ENCODE data around the gene NFATC1. TPM values are rescaled to one million over a fixed set of nuclear protein-coding genes. Genes with fewer than 3 reads are reported as not detected.

The NFATC1 gene
- total RNA-seq, 6 donors from 2014 or later, result 13.6 to 39.5 (median 20.3) TPM

DNA sequence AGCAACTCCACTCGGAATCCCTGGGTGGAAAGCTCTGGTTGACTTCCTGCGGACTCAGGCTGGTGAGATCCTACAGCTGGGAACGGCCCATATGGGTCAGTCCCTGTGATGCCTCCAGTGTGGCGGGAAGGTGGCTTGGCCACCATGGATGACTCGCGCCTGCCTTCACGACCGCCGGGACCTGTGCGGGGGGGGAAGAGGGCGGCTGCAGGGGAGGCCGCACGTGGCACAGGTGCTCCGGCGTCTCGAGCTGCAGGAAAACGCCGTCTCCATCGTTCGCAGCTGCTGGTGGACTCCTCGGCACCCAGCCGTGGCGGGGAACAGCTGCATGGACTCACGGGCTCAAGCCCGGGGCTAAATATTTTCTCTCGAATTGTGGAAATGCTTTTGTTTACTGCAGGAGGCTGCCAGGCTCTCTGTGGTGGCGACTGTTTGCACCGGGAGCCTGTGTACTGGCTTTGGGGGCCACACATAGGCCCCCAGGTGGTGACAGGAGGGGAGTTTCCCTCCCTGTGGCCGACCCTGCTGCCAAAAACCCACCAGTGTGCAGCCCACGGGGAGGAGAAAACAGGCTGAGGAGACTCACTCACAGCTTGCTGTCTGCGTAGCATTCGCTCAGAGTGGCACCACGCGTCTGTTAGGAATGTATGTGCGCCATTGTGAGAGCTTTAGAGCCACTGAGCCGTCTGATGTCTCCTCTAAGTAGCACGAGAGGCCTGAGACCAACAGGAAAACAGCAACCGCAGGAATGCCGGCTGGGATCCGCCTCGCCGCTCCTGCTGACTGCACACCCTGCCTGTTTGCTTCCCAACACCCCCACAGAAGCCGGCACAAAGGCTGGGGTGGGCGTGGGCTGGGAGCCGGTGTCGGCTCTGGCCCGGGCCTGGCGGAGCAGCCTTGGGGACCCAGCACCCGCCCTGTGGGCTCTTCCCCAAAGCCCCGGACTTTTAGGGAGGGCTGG is 89.2 kb downstream of the NFATC1 start:
- Histone ChIP-seq H3K36me3 (peaks cover 4 to 49% (median 23%) of the 10 kb centered on the region in 4 donors), H3K9me3 (no peaks in the 10 kb centered on the region), H3K4me1 (peaks cover 0 to 8% (median 0%) of the 10 kb centered on the region in 4 donors), H3K4me3 (no peak overlapping the region), H3K27ac (no peak overlapping the region), H3K27me3 (no peaks in the 10 kb centered on the region)
- peak in 1 of 2 donors; percentile 79 for DNase-seq
- peak; percentile 21 to 77 for ATAC-seq (ENCODE audit: low FRiP score in 2 of 2)
- WGBS, 2 donors, result 72 to 92% methylated on average over 19 to 49 of the region's 50 CpGs
- TF ChIP-seq CTCF (IDR thresholded peaks at IDR 0.05), result no peak

- TF ChIP-seq CTCF (IDR thresholded peaks at IDR 0.05) (no peak), EP300 (IDR thresholded peaks at IDR 0.05) (no peak), POLR2A (IDR thresholded peaks at IDR 0.05) (no peak), POLR2AphosphoS5 (IDR thresholded peaks at IDR 0.05) (no peak)
- H3K4me1 ChIP-seq, result peaks cover 0 to 8% (median 0%) of the 10 kb centered on the region in 4 donors
- 88 to 91% methylated on average over 16 of the region's 16 CpGs for WGBS, 2 donors
- no peaks in the 10 kb centered on the region for H3K9me3 ChIP-seq
- DNase-seq, result no peak
- peak in 1 of 2 donors; percentile 65 for ATAC-seq (ENCODE audit: low FRiP score in 2 of 2)
- no peak overlapping the region for H3K4me3 ChIP-seq
- H3K27me3 ChIP-seq, result no peaks in the 10 kb centered on the region
- H3K27ac ChIP-seq, result no peak overlapping the region
- H3K36me3 ChIP-seq, result peaks cover 4 to 49% (median 23%) of the 10 kb centered on the region in 4 donors
Measured at GRCh38 chr18:79485788-79486355, 90.1 kb downstream of the NFATC1 start.

- no peaks in the 10 kb centered on the region for H3K27me3 ChIP-seq
- DNase-seq (peak in 1 of 2 donors; percentile 84), ATAC-seq (ENCODE audit: low FRiP score in 2 of 2) (peak in 1 of 2 donors; percentile 1)
- H3K9me3 ChIP-seq, result no peaks in the 10 kb centered on the region
- H3K4me3 ChIP-seq, result no peak overlapping the region
- H3K4me1 ChIP-seq, result peaks cover 0 to 8% (median 0%) of the 10 kb centered on the region in 4 donors
- H3K27ac ChIP-seq, result no peak overlapping the region
- no peak for TF ChIP-seq POLR2AphosphoS5 (IDR thresholded peaks at IDR 0.05)
- TF ChIP-seq CTCF (IDR thresholded peaks at IDR 0.05), result no peak
- no peak for TF ChIP-seq EP300 (IDR thresholded peaks at IDR 0.05)
- no peak for TF ChIP-seq POLR2A (IDR thresholded peaks at IDR 0.05)
- peaks cover 4 to 49% (median 23%) of the 10 kb centered on the region in 4 donors for H3K36me3 ChIP-seq
- 96% methylated on average over 54 to 69 of the region's 69 CpGs for WGBS, 2 donors
Measured at GRCh38 chr18:79486356-79487182, 90.8 kb downstream of the NFATC1 start.

GRCh38 chr18:79487183-79487800 is 91.6 kb downstream of the NFATC1 start:
- no peak for TF ChIP-seq EP300 (IDR thresholded peaks at IDR 0.05)
- no peak for TF ChIP-seq CTCF (IDR thresholded peaks at IDR 0.05)
- TF ChIP-seq POLR2A (IDR thresholded peaks at IDR 0.05), result no peak
- no peak for TF ChIP-seq POLR2AphosphoS5 (IDR thresholded peaks at IDR 0.05)
- 95 to 96% methylated on average over 30 to 39 of the region's 42 CpGs for WGBS, 2 donors

More at GRCh38 chr18:79487183-79487800, 91.6 kb downstream of the NFATC1 start:
- Histone ChIP-seq H3K27ac (no peak overlapping the region), H3K4me3 (no peak overlapping the region), H3K36me3 (peaks cover 4 to 49% (median 23%) of the 10 kb centered on the region in 4 donors), H3K4me1 (peaks cover 0 to 8% (median 0%) of the 10 kb centered on the region in 4 donors), H3K27me3 (no peaks in the 10 kb centered on the region), H3K9me3 (no peaks in the 10 kb centered on the region)
- no peak for ATAC-seq (ENCODE audit: low FRiP score in 2 of 2)
- DNase-seq, result peak in 1 of 2 donors; percentile 72
